PC-3 (cell line): ENCODE measurements around the gene RASAL1.

Source experiments
- CTCF ChIP-seq: fragments of 300-600 bp; sonication (generic); conservative IDR thresholded peaks from 2 replicates; pipeline ENCODE4 v1.5.1; 2017; ENCODE audit warnings: antibody characterized with exemption, low read depth, mild to moderate bottlenecking, low read length
- EZH2 ChIP-seq: fragments of 300-600 bp; sonication (generic); IDR thresholded peaks from one replicate; pipeline ENCODE4 v1.6.1; 2017; ENCODE audit warnings: antibody characterized with exemption, mild to moderate bottlenecking, low read length; ENCODE audit not compliant: unreplicated experiment
- EZH2phosphoT487 ChIP-seq: fragments of 300-600 bp; sonication (generic); IDR thresholded peaks from 2 replicates; pipeline ENCODE4 v1.6.1; 2018; ENCODE audit warnings: mild to moderate bottlenecking, antibody characterized with exemption, low read length, borderline replicate concordance

GRCh38 chr12:113083863-113084435, 51.6 kb downstream of the RASAL1 start:
- TF ChIP-seq CTCF (no peak), EZH2 (no peak), EZH2phosphoT487 (no peak)
